Measurements from ENCODE around the gene HTR1D. TPM values are rescaled to one million over a fixed set of nuclear protein-coding genes. Genes with fewer than 3 reads are reported as not detected.

The HTR1D gene
- polyA plus RNA-seq, 1 donor from 2014 or later, result not detected

DNA sequence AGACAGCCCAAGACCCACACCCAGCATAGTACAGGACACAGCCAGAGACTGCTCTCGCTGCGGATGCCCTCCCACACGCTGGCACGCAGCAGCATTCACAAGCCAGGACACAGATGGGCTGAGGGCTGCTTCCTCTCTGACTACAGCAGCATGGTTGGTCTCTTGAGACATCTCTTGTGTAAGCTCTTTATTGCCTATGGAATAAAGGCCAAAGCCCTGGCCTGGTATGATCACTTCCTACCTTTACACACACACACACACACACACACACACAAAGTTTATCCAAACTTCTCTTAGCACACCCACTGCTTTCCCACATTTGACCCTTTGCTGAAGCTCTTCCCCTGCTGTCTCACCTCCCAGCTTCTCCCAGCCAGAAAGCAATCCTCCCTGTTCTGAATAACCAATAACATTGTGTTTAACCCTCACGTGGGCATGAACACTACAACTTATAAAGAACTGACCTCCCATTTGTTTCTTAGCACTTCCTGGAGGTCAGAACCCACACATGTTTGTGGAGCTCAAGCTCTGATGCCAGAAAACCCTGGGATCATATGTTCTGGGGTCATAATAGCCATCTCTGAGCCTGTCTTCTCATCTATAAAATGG lies 47.5 kb downstream of the HTR1D start:
- TF ChIP-seq EZH2 (IDR thresholded peaks at IDR 0.05; ENCODE audit: borderline replicate concordance, insufficient read depth, low read length, poor library complexity, severe bottlenecking) (no peak), POLR2AphosphoS5 (IDR thresholded peaks at IDR 0.05) (no peak), MXI1 (conservative IDR thresholded peaks at IDR 0.05; ENCODE audit: poor library complexity, severe bottlenecking) (no peak), SMC3 (conservative IDR thresholded peaks at IDR 0.05; ENCODE audit: poor library complexity) (no peak), EP300 (conservative IDR thresholded peaks at IDR 0.05; ENCODE audit: poor library complexity, severe bottlenecking) (no peak), TAF1 (IDR thresholded peaks at IDR 0.05; ENCODE audit: low read depth) (no peak), RAD21 (conservative IDR thresholded peaks at IDR 0.05) (no peak)
- TF ChIP-seq, protein P1, sequence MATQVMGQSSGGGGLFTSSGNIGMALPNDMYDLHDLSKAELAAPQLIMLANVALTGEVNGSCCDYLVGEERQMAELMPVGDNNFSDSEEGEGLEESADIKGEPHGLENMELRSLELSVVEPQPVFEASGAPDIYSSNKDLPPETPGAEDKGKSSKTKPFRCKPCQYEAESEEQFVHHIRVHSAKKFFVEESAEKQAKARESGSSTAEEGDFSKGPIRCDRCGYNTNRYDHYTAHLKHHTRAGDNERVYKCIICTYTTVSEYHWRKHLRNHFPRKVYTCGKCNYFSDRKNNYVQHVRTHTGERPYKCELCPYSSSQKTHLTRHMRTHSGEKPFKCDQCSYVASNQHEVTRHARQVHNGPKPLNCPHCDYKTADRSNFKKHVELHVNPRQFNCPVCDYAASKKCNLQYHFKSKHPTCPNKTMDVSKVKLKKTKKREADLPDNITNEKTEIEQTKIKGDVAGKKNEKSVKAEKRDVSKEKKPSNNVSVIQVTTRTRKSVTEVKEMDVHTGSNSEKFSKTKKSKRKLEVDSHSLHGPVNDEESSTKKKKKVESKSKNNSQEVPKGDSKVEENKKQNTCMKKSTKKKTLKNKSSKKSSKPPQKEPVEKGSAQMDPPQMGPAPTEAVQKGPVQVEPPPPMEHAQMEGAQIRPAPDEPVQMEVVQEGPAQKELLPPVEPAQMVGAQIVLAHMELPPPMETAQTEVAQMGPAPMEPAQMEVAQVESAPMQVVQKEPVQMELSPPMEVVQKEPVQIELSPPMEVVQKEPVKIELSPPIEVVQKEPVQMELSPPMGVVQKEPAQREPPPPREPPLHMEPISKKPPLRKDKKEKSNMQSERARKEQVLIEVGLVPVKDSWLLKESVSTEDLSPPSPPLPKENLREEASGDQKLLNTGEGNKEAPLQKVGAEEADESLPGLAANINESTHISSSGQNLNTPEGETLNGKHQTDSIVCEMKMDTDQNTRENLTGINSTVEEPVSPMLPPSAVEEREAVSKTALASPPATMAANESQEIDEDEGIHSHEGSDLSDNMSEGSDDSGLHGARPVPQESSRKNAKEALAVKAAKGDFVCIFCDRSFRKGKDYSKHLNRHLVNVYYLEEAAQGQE (IDR thresholded peaks at IDR 0.05; ENCODE audit: borderline replicate concordance), result no peak
- TF ChIP-seq, protein P2, sequence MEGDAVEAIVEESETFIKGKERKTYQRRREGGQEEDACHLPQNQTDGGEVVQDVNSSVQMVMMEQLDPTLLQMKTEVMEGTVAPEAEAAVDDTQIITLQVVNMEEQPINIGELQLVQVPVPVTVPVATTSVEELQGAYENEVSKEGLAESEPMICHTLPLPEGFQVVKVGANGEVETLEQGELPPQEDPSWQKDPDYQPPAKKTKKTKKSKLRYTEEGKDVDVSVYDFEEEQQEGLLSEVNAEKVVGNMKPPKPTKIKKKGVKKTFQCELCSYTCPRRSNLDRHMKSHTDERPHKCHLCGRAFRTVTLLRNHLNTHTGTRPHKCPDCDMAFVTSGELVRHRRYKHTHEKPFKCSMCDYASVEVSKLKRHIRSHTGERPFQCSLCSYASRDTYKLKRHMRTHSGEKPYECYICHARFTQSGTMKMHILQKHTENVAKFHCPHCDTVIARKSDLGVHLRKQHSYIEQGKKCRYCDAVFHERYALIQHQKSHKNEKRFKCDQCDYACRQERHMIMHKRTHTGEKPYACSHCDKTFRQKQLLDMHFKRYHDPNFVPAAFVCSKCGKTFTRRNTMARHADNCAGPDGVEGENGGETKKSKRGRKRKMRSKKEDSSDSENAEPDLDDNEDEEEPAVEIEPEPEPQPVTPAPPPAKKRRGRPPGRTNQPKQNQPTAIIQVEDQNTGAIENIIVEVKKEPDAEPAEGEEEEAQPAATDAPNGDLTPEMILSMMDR (IDR thresholded peaks at IDR 0.05; ENCODE audit: poor library complexity, severe bottlenecking), result no peak
- no peaks in the 10 kb centered on the region for H3K9me3 ChIP-seq (ENCODE audit: low read length)
- H3F3A ChIP-seq (ENCODE audit: insufficient read depth, low read length, poor library complexity, severe bottlenecking), result peaks cover 8% of the 10 kb centered on the region
- no peaks in the 10 kb centered on the region for H3K36me3 ChIP-seq (ENCODE audit: insufficient read depth, low read length)
- H3K27ac ChIP-seq (ENCODE audit: low read length), result no peak overlapping the region
- no peaks in the 10 kb centered on the region for H3K27me3 ChIP-seq (ENCODE audit: insufficient read depth, low read depth, low read length)
- H3K9me2 ChIP-seq (ENCODE audit: insufficient read depth, low read length), result no peaks in the 10 kb centered on the region
- H4K20me1 ChIP-seq (ENCODE audit: insufficient read depth), result no peaks in the 10 kb centered on the region
- no peak overlapping the region for H3K9ac ChIP-seq (ENCODE audit: low read length)
- H3K4me2 ChIP-seq (ENCODE audit: low read length), result no peak overlapping the region
- H2AFZ ChIP-seq (ENCODE audit: low read depth, low read length), result no peak overlapping the region
- H3K79me2 ChIP-seq (replicated peaks; ENCODE audit: insufficient read depth, low read length), result peaks cover 21% of the 10 kb centered on the region
- H3K4me3 ChIP-seq (ENCODE audit: low read length), result no peak overlapping the region

DNA sequence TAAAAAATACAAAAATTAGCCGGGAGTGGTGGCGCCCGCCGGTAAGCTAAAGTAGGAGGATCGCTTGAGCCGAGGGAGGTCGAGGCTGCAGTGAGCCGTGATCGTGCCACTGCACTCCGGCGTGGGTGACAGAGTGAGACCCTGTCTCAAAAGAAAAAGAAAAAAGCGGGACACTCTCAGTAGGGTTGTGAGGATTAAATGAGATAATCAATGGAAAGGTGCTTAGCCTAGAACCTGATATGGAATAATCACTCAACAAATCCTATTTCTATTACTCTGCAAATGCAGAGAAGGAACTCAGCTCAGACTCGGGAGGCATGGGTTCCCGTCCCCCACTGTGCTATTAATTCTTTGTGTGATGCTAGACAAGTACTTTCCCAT lies 48.1 kb downstream of the HTR1D start:
- no peak overlapping the region for H3K4me2 ChIP-seq (ENCODE audit: low read length)
- H2AFZ ChIP-seq (ENCODE audit: low read depth, low read length), result no peak overlapping the region
- H3K27me3 ChIP-seq (ENCODE audit: insufficient read depth, low read depth, low read length), result no peaks in the 10 kb centered on the region
- H3K79me2 ChIP-seq (replicated peaks; ENCODE audit: insufficient read depth, low read length), result peaks cover 28% of the 10 kb centered on the region
- H3K27ac ChIP-seq (ENCODE audit: low read length), result no peak overlapping the region
- peaks cover 8% of the 10 kb centered on the region for H3F3A ChIP-seq (ENCODE audit: insufficient read depth, low read length, poor library complexity, severe bottlenecking)
- TF ChIP-seq TAF1 (IDR thresholded peaks at IDR 0.05; ENCODE audit: low read depth) (no peak), POLR2AphosphoS5 (IDR thresholded peaks at IDR 0.05) (no peak), SMC3 (conservative IDR thresholded peaks at IDR 0.05; ENCODE audit: poor library complexity) (no peak), EZH2 (IDR thresholded peaks at IDR 0.05; ENCODE audit: borderline replicate concordance, insufficient read depth, low read length, poor library complexity, severe bottlenecking) (no peak), EP300 (conservative IDR thresholded peaks at IDR 0.05; ENCODE audit: poor library complexity, severe bottlenecking) (no peak), RAD21 (conservative IDR thresholded peaks at IDR 0.05) (no peak)
- TF ChIP-seq, protein P1 (IDR thresholded peaks at IDR 0.05; ENCODE audit: borderline replicate concordance), result no peak
- TF ChIP-seq, protein P2 (IDR thresholded peaks at IDR 0.05; ENCODE audit: poor library complexity, severe bottlenecking), result no peak
- H4K20me1 ChIP-seq (ENCODE audit: insufficient read depth), result no peaks in the 10 kb centered on the region
- H3K4me3 ChIP-seq (ENCODE audit: low read length), result no peak overlapping the region
- no peak overlapping the region for H3K9ac ChIP-seq (ENCODE audit: low read length)
- no peaks in the 10 kb centered on the region for H3K9me2 ChIP-seq (ENCODE audit: insufficient read depth, low read length)
- H3K36me3 ChIP-seq (ENCODE audit: insufficient read depth, low read length), result no peaks in the 10 kb centered on the region
- H3K9me3 ChIP-seq (ENCODE audit: low read length), result no peaks in the 10 kb centered on the region
